Measurements from ENCODE around the gene CH25H.

DNA sequence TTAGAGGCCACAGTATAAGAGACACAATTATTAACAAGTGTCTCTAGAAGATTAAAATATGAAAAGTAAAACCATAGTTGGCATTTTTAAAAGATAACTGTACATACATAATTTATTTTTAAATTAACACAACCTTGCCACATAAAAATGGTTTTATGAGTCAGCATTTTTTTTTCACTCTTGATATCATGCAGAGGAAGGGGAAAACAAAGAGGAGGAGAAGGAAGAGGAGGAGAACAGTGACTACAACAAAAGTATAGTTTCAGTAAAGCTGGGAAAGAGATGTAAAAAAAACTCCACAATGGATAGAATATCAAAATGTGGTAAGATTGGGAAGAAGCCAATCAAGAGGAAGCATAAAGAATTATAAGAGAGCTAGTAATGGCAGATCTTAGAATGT is 34.0 kb downstream of the CH25H start:
- TF ChIP-seq EZH2 (IDR thresholded peaks at IDR 0.05), result no peak
- TF ChIP-seq, protein P1, sequence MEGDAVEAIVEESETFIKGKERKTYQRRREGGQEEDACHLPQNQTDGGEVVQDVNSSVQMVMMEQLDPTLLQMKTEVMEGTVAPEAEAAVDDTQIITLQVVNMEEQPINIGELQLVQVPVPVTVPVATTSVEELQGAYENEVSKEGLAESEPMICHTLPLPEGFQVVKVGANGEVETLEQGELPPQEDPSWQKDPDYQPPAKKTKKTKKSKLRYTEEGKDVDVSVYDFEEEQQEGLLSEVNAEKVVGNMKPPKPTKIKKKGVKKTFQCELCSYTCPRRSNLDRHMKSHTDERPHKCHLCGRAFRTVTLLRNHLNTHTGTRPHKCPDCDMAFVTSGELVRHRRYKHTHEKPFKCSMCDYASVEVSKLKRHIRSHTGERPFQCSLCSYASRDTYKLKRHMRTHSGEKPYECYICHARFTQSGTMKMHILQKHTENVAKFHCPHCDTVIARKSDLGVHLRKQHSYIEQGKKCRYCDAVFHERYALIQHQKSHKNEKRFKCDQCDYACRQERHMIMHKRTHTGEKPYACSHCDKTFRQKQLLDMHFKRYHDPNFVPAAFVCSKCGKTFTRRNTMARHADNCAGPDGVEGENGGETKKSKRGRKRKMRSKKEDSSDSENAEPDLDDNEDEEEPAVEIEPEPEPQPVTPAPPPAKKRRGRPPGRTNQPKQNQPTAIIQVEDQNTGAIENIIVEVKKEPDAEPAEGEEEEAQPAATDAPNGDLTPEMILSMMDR (IDR thresholded peaks at IDR 0.05), result no peak

All from neural progenitor cell (in vitro differentiated cells).